ENCODE data around the gene COQ8A.

The COQ8A gene

DNA sequence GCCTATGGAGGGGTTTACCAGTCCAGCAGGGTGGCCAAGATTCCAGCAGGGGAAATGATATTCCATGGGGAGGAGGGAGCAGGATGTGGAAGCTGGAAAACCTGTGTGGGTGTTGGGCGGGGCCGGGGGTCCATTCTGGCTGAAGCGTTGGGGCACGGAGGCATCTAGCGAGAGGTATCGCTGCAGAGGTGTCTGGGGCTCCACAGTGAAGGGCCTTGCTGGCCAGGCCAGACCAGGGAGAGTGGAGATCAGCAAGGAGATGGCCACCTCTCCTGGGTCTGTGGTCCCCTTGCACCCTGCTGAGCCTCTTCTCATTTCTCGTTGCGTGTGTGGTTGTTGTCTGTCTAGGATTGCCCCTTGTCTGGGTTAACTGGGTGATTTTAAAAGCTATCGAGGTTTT lies 6.2 kb downstream of the COQ8A start:
- Histone ChIP-seq H3K4me3 (no peak overlapping the region), H3K27ac (no peak overlapping the region)
- TF ChIP-seq, protein P1, sequence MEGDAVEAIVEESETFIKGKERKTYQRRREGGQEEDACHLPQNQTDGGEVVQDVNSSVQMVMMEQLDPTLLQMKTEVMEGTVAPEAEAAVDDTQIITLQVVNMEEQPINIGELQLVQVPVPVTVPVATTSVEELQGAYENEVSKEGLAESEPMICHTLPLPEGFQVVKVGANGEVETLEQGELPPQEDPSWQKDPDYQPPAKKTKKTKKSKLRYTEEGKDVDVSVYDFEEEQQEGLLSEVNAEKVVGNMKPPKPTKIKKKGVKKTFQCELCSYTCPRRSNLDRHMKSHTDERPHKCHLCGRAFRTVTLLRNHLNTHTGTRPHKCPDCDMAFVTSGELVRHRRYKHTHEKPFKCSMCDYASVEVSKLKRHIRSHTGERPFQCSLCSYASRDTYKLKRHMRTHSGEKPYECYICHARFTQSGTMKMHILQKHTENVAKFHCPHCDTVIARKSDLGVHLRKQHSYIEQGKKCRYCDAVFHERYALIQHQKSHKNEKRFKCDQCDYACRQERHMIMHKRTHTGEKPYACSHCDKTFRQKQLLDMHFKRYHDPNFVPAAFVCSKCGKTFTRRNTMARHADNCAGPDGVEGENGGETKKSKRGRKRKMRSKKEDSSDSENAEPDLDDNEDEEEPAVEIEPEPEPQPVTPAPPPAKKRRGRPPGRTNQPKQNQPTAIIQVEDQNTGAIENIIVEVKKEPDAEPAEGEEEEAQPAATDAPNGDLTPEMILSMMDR (IDR thresholded peaks at IDR 0.05): no peak
- peak; percentile 55 for DNase-seq (ENCODE audit: low spot score)

DNA sequence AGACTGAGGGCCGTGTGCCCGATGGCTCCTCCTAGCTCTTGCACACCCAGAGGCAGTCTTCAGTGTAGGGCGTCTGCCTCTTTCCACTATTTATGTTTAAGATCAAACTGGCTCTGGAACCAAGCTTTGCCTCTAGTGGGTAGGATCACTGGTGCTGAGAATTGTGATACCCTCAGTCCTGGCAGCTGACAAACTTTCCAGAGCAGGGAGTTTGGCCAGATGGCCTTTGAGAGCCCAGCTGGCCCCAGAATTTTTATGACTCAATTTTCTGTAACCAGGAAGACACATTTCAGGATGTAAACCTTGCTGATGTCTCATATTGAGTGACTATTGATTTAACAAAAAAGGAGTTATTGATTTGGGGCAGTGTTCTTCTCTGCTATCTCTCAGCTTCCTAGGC lies 6.7 kb downstream of the COQ8A start:
- TF ChIP-seq, protein P1 (IDR thresholded peaks at IDR 0.05): no peak
- H3K27ac ChIP-seq: no peak overlapping the region
- no peak overlapping the region for H3K4me3 ChIP-seq
- peak; percentile 17 for DNase-seq (ENCODE audit: low spot score)

DNA sequence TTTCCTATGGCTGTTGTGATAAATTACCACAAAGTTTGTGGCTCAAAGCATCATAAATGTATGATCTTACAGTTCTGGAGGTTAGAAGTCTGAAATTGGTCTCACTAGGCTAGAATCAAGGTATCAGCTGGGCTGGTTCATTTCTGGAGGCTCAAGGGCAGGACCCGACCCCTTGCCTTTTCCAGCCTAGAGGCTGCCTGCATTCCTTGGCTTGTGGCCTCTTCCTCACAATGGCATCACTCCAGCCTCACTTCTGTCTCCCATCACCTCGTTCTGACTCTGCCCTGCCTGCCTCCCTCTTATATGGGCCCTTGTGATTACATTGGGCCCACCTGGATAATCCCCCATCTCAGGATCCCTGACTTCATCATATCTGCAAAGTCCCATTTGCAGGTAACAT lies 8.0 kb downstream of the COQ8A start:
- peak; percentile 0 for DNase-seq (ENCODE audit: low spot score)
- no peak overlapping the region for H3K4me3 ChIP-seq
- TF ChIP-seq, protein P1 (IDR thresholded peaks at IDR 0.05): no peak
- no peak overlapping the region for H3K27ac ChIP-seq

DNA sequence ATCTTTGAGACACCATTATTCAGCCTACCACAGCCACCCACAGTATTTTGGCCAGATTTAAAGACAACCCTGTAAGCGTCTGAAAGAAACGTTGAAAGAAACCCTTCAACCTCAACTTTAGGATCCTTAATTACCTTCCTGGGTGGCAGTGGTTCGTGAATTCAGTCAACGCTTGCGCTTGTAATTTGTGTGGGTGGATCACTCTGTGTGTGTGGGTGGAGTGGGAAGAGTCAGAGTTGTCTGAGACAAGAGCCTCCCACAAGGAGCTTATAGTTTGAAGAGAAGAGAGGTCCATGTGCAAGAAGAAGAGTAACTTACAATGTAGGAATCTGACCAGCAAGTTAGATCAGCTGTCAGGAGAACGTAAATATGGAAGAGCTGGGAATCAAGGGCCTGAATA lies 8.4 kb downstream of the COQ8A start:
- TF ChIP-seq, protein P1 (IDR thresholded peaks at IDR 0.05): no peak
- DNase-seq (ENCODE audit: low spot score): peak; percentile 11
- no peak overlapping the region for H3K27ac ChIP-seq
- no peak overlapping the region for H3K4me3 ChIP-seq

DNA sequence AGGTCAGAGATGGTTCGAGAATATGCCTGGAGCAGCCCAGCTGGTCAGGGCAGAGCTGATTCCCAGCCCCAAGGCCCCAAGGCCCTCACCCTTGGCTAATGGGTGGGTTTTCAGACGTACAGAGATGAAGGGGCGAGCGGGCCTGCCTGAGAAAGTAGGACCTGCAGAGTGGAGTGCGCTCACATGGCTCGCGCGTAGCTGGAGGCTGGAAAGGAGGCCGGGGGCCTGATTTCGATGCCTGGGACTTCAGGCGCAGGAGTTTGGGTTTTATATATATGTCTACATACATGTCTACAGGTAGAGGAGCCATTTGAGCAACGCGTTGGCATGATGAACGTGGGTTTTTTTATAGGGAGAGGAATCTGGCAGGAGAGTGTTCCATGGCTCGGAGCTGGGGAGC lies 8.9 kb downstream of the COQ8A start:
- H3K4me3 ChIP-seq: no peak overlapping the region
- DNase-seq (ENCODE audit: low spot score): peak; percentile 60

DNA sequence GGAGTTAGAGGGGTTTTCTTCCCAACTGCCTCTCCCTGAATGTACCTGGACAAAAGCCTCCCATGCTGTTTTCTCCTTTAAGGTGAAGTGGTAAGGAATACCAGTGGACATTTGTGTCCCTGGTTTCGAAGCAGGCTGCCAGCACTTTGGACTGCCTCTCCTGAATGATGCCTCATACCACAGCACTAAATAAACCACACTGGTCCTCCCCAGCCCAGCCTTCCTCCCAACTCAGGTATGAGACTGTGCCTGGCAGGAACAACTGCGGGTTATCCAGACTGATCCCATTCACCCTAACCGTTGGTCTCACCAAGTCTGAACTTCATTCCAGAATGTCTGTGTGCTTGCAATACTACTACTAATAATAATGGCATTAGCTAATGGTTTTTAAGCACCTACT lies 9.3 kb downstream of the COQ8A start:
- TF ChIP-seq, protein P1 (IDR thresholded peaks at IDR 0.05): no peak
- no peak for DNase-seq (ENCODE audit: low spot score)
- Histone ChIP-seq H3K4me3 (no peak overlapping the region), H3K27ac (no peak overlapping the region)

More for the DNA sequence above, 8.9 kb downstream of the COQ8A start:
- TF ChIP-seq, protein P1 (IDR thresholded peaks at IDR 0.05): no peak
- H3K27ac ChIP-seq: no peak overlapping the region

DNA sequence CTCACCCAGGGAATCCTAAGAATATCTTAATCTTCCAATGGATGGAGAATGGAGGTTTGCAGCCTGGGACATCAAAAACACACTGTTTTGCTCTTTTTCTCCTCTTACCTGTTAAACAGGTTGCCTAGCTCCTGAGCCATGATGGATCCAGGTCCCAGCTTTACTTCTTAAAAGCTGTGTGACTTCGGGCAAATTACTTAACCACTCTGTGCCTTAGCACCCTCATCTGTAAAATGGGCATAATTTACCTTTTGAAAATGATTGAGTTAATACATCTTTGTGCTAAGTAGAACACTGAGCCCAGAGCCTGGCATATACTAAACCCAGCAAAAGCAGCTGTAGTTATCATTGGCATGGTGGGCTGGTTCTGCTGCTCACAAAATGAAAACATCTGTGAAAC lies 10.2 kb downstream of the COQ8A start:
- no peak overlapping the region for H3K4me3 ChIP-seq
- TF ChIP-seq, protein P1 (IDR thresholded peaks at IDR 0.05): no peak
- DNase-seq (ENCODE audit: low spot score): no peak
- no peak overlapping the region for H3K27ac ChIP-seq

Measured in coronary artery (tissue), 2 donors.